NCI-H2196 treated with DMSO at 0.1 percent for 48 hours (cell line): Measurements from ENCODE around the gene HK1.
"Not testable (repeated sequence)": the region's sequence is repeated elsewhere in the genome, so short reads cannot be mapped to it uniquely, and the experiment has no call there.

ENCODE experiments used
- DNase-seq: peaks from one replicate; lab custom pipeline; 2025; ENCODE audit not compliant: unreplicated experiment; lab: John Stamatoyannopoulos, UW

HK1 gene

GRCh38 chr10:69446229-69446628 lies 167.9 kb downstream of the HK1 start:
- DNase-seq: no peak

DNA sequence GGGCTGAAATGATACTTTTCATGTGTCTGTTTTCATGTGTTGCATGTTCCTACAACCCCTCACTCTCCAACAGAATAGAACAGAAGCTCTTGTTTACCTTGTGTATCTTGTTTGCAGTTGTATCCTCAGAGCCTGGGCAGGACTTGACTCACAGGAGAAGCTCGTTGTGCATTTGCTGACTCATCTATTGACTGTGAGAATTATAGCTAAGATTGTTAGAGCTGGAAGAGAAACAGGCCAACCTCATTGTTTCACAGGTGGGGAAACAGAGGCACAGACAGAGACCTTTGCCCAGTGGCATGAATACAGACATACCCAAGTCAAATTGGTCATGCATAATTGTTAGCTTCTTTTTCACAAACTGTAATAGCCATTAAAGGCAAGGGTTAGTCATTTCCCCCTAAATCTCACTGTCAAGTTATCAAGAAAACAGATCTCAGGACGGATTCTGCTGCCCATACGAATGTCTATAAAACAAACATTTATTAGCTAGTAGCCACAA lies 168.4 kb downstream of the HK1 start:
- DNase-seq: no peak

- peak; percentile 37 for DNase-seq
Measured at GRCh38 chr10:69449841-69450240, 171.5 kb downstream of the HK1 start.

GRCh38 chr10:69450395-69450794 lies 172.1 kb downstream of the HK1 start:
- not testable (repeated sequence) for DNase-seq

DNA sequence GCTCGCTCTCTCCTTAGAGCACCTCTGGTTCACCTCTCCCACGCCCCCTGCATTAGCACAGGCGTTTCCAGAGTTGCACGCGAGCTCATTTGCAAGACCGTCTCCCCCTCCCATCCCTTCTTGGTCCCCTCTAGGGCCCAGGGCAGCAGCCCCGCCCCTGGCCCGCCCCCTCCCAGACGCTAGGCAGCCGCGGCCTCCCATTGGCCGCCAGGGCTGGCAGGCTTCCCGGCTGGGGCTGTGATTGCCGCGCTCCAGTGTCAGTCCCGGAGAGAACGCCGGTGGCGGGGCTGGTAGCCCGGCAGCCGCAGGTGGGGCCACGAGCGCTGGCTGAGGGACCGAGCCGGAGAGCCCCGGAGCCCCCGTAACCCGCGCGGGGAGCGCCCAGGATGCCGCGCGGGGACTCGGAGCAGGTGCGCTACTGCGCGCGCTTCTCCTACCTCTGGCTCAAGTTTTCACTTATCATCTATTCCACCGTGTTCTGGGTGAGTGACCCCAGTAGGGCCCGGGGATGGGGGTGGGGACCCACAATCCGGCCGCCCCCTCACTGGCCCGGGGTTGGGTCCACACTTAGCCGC lies 173.0 kb downstream of the HK1 start, which contains the start of gene TSPAN15:
TSS of gene TSPAN15 (plus strand) at position 257 of the 575 bp plus-strand sequence. CDS start at position 387, 130 bp downstream.
- DNase-seq: peak; percentile 31
